Measurements from ENCODE around the gene ROR1.

The ROR1 gene

DNA sequence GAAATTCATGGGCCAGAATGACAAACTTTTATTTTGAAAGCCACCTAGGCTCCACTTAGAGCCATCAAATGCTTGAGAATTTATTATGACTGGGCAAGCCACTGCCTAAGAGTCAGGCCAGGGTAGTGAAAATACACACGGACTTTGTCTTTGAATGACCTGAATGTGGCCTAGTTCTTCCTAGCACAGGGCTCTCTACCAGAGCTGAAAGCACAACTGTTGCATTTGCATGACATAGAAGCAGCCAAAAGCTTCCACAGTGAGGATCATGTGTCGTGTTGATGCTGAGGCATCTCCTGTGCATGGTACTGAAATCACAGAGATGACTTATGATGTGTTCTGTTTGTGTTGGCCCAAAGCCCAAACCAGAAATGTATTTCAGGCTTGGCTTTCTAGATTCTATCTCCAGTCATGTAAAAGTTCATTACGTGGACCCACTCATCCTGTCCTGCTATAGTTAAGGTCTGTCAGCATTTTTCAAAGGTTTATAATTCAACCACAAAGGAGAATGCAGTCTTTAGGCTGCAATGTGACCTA is 265.6 kb downstream of the ROR1 start (continued):
- TF ChIP-seq TRIM28 (IDR thresholded peaks at IDR 0.05; ENCODE audit: borderline replicate concordance, low read length): peak; percentile 96
- no peak for TF ChIP-seq ZBTB7A (tag by site-specific recombination; IDR thresholded peaks at IDR 0.05; ENCODE audit: low read depth)
- TF ChIP-seq WT1 (tag by site-specific recombination; IDR thresholded peaks at IDR 0.05): peak; percentile 64; the same call in 1 of the 2 replicates
- TF ChIP-seq MYNN (tag by site-specific recombination; IDR thresholded peaks at IDR 0.05; ENCODE audit: borderline replicate concordance): peak; percentile 96
- TF ChIP-seq ZNF10 (tag by site-specific recombination; IDR thresholded peaks at IDR 0.05): 0 out of 2 replicates have a peak, but pooled peaks have one; percentile 32
- TF ChIP-seq ZNF596 (tag by site-specific recombination; IDR thresholded peaks at IDR 0.05): no peak
- TF ChIP-seq, protein P1, sequence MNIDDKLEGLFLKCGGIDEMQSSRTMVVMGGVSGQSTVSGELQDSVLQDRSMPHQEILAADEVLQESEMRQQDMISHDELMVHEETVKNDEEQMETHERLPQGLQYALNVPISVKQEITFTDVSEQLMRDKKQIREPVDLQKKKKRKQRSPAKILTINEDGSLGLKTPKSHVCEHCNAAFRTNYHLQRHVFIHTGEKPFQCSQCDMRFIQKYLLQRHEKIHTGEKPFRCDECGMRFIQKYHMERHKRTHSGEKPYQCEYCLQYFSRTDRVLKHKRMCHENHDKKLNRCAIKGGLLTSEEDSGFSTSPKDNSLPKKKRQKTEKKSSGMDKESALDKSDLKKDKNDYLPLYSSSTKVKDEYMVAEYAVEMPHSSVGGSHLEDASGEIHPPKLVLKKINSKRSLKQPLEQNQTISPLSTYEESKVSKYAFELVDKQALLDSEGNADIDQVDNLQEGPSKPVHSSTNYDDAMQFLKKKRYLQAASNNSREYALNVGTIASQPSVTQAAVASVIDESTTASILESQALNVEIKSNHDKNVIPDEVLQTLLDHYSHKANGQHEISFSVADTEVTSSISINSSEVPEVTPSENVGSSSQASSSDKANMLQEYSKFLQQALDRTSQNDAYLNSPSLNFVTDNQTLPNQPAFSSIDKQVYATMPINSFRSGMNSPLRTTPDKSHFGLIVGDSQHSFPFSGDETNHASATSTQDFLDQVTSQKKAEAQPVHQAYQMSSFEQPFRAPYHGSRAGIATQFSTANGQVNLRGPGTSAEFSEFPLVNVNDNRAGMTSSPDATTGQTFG (tag by site-specific recombination; IDR thresholded peaks at IDR 0.05; ENCODE audit: borderline replicate concordance): no peak
- peak; percentile 82; the same call in 1 of the 2 replicates for TF ChIP-seq MEIS1 (CRISPR knock-in tag; IDR thresholded peaks at IDR 0.05; ENCODE audit: borderline replicate concordance)
- TF ChIP-seq ZNF366 (tag by site-specific recombination; conservative IDR thresholded peaks at IDR 0.05): peak; percentile 93
- no peak; the same call in 1 of the 2 replicates for TF ChIP-seq ZNF561 (tag by site-specific recombination; IDR thresholded peaks at IDR 0.05; ENCODE audit: borderline replicate concordance)

DNA sequence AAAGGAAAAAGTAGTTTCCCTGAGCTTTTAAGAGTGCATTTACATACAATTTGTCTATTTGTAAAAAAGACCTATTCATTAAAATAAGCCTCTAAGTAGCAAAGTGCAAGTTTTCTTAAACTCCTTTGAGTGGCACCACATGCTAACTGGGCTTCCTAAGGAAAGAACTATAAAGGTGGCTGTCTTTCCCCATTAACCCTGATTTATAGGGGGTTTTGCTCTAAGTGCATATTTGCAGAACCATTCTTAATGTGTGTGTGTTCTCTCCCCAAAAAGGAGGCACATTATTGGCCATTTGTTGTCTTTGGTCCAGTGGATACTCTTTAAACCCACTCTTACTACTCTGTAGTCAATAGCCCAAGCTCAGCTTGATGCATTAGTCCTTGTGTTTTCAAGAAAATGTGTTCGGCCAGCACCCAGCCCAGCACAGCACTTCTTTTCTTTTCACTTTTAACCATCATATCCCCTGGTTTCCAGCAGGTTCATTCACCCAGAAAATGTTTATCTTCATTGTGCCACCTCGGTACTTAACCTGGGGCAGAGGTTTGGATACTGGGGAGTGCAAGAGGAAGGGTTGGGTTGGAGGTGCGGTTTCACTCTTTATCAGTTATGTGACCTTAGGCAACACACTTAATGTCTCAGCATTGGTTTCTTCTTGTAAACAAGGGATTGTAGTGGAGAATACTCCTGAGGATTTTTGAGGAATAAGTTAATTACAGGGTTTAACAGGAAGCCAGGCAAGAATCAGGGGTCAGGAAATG is 267.7 kb downstream of the ROR1 start:
- CTCF ChIA-PET: interaction anchor here (0.7 kb wide), 1 partner anchor 123 kb away, joined by 3 read pairs; no protein-coding TSS in a partner anchor
- Histone ChIP-seq H3K4me3 (ENCODE audit: low read depth, low read length) (no peak overlapping the region), H3K36me3 (ENCODE audit: control insufficient read depth in 2 of 2, insufficient read depth in 1 of 2, low read length in 2 of 2) (no peaks in the 10 kb centered on the region), H3K9me3 (ENCODE audit: control insufficient read depth, insufficient read depth, low read depth, low read length) (no peaks in the 10 kb centered on the region), H3K27ac (ENCODE audit: extremely low read depth, low read depth, low read length) (peak overlapping the region; percentile 12; the same call in 1 of the 2 replicates), H3K4me1 (ENCODE audit: control insufficient read depth, insufficient read depth, low read length) (peaks cover 41% of the 10 kb centered on the region)
- POLR2A ChIA-PET: no interaction called here
- TF ChIP-seq FEZF1 (tag by site-specific recombination; IDR thresholded peaks at IDR 0.05) (peak; percentile 57), ZNF514 (tag by site-specific recombination; IDR thresholded peaks at IDR 0.05) (no peak), KLF10 (tag by site-specific recombination; IDR thresholded peaks at IDR 0.05) (0 out of 2 replicates have a peak, but pooled peaks have one; percentile 22), ZBTB17 (tag by site-specific recombination; IDR thresholded peaks at IDR 0.05) (peak; percentile 31), GFI1B (tag by site-specific recombination; IDR thresholded peaks at IDR 0.05) (peak; percentile 80), ZNF416 (tag by site-specific recombination; IDR thresholded peaks at IDR 0.05) (no peak), ZNF843 (tag by site-specific recombination; IDR thresholded peaks at IDR 0.05) (peak; percentile 70), ZNF600 (tag by site-specific recombination; IDR thresholded peaks at IDR 0.05) (0 out of 2 replicates have a peak, but pooled peaks have one; percentile 10), TRIM28 (IDR thresholded peaks at IDR 0.05; ENCODE audit: borderline replicate concordance, low read length) (peak; percentile 83), ZXDB (tag by site-specific recombination; IDR thresholded peaks at IDR 0.05) (peak; percentile 67), SP7 (tag by site-specific recombination; IDR thresholded peaks at IDR 0.05) (peak; percentile 99), ZNF169 (tag by site-specific recombination; IDR thresholded peaks at IDR 0.05) (no peak), OSR2 (tag by site-specific recombination; IDR thresholded peaks at IDR 0.05) (peak; percentile 85), WT1 (tag by site-specific recombination; IDR thresholded peaks at IDR 0.05) (peak; percentile 53)
- TF ChIP-seq, protein P2, sequence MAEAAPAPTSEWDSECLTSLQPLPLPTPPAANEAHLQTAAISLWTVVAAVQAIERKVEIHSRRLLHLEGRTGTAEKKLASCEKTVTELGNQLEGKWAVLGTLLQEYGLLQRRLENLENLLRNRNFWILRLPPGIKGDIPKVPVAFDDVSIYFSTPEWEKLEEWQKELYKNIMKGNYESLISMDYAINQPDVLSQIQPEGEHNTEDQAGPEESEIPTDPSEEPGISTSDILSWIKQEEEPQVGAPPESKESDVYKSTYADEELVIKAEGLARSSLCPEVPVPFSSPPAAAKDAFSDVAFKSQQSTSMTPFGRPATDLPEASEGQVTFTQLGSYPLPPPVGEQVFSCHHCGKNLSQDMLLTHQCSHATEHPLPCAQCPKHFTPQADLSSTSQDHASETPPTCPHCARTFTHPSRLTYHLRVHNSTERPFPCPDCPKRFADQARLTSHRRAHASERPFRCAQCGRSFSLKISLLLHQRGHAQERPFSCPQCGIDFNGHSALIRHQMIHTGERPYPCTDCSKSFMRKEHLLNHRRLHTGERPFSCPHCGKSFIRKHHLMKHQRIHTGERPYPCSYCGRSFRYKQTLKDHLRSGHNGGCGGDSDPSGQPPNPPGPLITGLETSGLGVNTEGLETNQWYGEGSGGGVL (tag by site-specific recombination; IDR thresholded peaks at IDR 0.05): peak; percentile 39
- TF ChIP-seq, protein P3, sequence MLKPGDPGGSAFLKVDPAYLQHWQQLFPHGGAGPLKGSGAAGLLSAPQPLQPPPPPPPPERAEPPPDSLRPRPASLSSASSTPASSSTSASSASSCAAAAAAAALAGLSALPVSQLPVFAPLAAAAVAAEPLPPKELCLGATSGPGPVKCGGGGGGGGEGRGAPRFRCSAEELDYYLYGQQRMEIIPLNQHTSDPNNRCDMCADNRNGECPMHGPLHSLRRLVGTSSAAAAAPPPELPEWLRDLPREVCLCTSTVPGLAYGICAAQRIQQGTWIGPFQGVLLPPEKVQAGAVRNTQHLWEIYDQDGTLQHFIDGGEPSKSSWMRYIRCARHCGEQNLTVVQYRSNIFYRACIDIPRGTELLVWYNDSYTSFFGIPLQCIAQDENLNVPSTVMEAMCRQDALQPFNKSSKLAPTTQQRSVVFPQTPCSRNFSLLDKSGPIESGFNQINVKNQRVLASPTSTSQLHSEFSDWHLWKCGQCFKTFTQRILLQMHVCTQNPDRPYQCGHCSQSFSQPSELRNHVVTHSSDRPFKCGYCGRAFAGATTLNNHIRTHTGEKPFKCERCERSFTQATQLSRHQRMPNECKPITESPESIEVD (tag by site-specific recombination; IDR thresholded peaks at IDR 0.05): peak; percentile 48; the same call in 1 of the 2 replicates
- TF ChIP-seq, protein P4, sequence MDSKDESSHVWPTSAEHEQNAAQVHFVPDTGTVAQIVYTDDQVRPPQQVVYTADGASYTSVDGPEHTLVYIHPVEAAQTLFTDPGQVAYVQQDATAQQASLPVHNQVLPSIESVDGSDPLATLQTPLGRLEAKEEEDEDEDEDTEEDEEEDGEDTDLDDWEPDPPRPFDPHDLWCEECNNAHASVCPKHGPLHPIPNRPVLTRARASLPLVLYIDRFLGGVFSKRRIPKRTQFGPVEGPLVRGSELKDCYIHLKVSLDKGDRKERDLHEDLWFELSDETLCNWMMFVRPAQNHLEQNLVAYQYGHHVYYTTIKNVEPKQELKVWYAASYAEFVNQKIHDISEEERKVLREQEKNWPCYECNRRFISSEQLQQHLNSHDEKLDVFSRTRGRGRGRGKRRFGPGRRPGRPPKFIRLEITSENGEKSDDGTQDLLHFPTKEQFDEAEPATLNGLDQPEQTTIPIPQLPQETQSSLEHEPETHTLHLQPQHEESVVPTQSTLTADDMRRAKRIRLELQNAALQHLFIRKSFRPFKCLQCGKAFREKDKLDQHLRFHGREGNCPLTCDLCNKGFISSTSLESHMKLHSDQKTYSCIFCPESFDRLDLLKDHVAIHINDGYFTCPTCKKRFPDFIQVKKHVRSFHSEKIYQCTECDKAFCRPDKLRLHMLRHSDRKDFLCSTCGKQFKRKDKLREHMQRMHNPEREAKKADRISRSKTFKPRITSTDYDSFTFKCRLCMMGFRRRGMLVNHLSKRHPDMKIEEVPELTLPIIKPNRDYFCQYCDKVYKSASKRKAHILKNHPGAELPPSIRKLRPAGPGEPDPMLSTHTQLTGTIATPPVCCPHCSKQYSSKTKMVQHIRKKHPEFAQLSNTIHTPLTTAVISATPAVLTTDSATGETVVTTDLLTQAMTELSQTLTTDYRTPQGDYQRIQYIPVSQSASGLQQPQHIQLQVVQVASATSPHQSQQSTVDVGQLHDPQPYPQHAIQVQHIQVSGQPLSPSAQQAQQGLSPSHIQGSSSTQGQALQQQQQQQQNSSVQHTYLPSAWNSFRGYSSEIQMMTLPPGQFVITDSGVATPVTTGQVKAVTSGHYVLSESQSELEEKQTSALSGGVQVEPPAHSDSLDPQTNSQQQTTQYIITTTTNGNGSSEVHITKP (tag by site-specific recombination; IDR thresholded peaks at IDR 0.05): peak; percentile 60

All from HEK293 (cell line).